SK-N-DZ (cell line): Measurements from ENCODE around the gene BTG2.

ENCODE experiments used
- DNase-seq: peaks from one replicate; pipeline ENCODE4 v3.0.0-alpha.2; 2015; ENCODE audit warnings: low spot score

The BTG2 gene

DNA sequence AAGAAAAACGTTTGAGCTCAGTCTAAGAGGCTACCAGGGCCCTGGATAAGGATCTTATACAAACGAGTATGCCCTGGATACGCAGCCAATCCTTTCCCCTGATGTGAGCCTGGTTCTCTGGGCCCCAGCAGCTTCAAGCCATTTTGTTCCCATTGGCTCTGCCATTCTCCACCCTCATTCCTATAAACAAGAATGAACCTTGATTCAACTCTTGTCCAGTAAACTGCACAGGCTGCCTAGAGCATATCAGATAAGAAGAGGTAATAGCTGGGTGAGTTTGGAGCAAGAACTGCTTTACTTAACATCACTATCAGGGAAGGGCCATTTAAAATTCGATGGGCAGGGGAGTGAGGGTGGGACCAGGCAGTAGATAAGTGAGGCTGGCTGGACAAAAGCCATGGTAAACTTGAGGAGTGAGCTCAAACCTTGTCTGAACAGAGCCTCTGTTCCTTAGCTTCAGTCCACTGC lies 11.3 kb downstream of the BTG2 start:
- peak; percentile 22 for DNase-seq

DNA sequence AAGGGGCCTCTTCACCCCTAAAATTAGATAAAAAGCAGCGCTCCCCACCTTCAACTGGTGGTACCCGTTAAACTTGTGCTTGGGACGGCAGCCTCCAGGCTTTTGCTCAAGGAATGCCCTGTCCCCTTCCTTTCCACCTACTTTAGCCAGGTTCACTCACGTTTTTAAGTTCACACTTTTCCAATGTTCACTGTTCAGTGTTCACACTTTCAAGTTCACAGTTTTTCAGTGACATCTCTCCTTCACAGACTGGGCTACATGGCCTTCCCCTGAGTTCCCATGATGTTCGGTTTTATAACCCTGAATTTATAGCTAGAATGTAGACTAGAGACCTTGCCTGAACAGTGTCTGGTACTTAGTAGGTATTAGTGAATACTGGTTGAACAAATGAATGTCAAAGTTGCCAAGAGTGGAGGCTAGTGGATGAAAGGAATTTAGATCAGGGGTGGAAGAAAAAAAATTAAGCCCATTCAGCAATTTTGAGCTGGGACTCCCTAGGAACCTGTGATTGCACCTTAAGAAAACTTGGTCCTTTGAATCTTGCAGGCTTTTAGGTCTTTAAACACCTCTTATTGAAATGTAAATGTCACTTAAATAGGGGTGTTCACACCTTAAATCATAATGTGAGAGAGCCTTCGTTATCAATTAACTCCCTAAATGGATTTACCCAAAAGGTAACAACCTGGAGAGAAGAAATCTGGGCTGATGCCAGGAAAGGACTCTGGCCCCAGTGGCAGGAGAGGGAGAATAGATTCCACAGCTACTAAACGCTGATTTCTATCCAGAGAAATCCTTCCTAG lies 12.3 kb downstream of the BTG2 start:
- no peak for DNase-seq

DNA sequence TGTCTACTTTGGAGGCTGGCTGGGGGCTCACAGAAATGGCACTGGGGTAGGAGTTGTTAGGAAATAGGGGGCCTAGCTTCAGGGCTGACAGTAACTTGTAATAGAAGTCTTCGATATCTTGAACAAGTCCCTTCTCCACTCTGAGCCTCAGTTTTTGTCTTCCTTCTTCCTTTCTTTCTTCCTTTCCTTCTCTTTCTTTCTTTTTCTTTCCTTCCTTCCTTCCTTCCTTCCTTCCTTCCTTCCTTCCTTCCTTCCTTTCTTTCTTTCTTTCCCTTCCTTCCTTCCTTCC lies 12.9 kb downstream of the BTG2 start:
- no peak for DNase-seq

DNA sequence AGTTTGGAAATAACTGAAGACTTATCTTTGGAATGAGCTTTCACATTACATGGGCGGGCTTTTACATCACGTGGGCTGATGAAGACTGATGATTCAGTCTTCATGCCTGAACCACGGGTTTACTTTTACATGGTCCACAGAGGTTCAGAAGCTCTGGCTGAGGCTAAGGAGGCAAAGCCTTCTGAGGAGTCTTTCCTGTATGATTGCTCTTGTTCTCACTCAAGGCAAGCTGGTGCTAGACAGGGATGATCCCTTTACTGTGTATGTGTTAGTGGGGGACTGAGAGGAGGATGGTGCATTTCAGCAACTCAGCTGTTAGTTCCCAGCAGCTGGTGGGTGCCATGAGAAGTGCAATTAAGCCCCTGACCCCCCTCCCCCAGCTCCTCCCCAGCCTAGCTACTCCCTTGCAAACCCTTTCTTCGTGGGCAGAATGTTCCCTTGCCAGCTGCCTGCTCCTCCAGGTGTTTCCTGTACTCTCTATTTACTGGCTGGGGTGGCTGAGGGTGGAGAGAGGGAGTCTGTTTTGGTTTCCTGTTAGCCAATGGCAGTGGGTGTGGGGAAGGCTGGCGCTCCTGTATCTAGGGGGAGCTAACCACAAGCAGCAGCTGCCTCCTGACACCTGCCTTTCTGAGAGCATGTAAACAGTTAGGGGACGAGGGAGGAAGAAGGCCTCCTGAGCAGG lies 15.4 kb downstream of the BTG2 start:
- DNase-seq, result peak; percentile 31

DNA sequence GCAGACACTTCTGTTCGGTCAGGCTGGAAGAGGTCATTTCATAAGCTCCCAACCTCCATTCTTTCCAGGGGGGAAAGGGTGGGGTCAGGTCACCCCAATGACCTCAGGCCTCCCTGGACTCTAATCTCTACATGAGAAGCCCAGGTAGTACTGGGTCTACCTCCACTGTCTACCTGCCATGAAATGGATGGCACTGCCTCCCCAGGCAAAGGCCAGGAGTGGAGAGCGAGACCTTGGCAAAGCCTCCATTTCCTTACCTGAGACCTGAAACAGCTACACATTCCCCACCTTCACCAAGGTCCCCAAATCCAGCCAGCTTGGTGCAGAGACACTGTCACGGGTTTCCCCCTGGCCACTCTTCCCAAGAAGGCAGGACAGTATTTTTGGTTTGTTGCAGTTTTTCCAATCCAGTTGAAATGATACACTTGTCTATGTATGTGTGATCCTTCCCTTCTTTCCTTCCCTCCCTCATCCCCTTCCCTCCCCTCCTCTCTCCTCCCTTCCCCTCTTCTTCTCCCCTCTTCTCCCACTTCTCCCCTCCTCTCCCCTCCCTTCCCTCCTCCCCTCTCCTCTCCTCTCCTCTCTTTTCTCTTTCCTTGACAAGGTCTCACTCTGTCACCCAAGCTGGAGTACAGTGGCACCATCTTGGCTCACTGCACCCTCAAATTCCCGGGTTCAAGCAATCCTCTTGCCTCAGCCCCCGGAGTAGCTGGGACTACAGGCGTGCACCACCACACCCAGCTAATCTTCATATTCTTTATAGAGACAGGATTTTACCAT lies 16.1 kb downstream of the BTG2 start:
- no peak for DNase-seq

DNA sequence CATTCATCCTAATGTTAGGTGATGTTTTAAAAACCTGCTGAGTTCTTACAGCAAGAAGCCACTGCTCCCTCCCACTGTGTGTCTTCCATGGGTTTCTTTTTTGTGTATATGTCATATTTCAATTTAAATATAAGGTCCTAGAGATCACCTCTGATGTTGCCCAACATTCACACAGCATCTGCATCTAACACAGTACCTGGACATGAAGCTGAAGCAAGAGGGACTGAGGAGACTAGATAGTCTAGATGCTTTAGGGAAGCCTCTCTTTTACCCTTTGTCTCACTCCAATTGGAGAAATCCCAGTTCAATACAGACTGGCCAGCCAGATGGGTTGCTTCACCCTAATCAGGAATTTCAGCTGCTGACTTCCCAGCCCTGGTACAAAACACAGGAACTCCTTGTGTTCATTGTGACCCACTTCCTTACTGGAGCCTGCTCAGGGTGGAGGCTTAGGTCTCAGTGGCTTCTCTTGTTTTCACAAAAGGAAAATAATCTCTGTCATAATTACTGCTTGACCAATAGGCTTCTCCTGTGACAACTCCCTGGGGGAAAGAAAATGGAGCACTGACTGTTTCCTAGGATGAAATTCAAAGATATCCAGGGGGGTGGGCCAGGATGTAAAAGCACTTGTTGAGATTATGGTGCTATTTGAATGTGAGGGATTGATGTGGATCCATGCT lies 17.3 kb downstream of the BTG2 start:
- no peak for DNase-seq

DNA sequence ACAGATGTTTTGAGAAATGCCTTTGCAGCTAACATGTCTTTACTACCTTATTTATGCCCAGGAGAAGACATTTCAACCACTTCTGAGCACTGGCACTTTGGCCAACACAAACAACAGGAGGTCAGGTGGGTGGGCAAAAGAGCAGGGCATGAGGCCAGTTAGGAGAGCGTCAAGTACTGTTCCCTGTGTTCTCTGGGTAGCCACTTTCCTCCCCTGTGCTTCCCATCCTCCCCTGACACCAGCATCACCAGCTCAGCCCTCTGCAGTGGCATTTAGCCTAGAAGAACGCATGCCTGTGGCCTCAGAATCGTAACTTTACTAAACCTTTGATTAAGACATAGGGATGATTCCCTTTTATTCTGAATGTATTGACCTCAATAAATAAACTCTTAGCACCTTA lies 18.3 kb downstream of the BTG2 start:
- DNase-seq, result no peak

DNA sequence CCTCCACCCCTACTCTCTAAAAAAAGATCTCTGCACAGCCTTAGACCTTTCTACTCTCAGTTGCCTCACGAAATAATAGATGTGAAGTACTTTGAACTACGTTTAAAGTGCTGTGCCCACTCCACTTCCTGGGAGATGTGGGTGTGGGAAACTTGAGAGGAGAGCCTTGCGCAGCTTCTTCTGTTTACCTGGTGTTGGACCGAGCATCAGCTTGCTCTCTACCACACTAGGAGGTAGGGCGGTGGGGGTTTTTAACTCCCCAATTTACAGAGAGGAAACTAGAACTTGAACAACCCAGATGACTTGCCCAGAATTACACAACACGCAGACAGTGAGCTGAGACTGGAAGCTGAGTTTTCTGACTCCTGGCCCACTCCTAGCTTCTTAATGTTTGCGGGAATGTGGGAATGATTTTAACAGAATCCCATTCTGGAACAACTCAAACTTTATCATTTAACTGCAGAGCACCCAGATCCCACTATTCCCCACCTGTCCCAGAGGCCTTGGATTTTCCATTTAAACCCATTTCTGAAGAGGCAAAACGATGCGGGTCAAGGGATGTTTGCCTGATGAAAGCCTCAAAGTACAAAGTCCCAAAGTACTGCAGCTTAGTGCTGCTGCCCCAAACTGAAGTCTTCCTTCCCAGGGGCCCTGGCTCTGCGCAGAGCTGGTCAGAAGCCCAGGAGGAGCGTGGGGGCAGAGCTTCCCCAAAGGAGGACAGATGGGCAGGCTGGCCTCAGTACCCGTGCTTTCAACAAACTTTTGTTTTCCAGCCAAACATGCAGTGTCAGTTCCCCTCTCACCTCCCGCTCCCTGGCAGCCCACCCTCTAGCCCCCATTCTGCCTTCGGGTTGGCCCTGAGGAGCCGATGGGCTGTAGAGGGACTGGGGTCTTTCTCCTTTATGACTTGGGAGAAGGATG lies 19.0 kb downstream of the BTG2 start:
- DNase-seq, result no peak

DNA sequence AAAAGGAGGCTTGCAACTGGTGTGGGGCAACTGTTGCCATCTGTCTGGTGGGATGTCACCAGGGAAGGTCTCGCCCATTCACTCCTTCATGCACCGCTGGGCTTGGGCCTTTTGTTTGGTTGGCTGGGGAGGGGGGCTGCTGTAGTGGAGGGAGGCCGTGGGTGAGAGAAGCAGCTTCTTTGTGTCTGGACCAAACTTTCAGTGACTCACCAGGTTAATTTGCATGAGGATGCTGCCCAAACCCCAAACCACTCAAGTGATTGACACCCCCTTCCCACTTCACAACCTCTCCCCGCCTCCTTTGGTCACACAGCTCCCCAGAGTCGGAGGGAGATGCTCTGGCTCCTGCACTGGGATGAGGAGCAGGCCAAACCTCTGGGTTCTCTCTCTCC lies 19.7 kb downstream of the BTG2 start:
- DNase-seq, result no peak

DNA sequence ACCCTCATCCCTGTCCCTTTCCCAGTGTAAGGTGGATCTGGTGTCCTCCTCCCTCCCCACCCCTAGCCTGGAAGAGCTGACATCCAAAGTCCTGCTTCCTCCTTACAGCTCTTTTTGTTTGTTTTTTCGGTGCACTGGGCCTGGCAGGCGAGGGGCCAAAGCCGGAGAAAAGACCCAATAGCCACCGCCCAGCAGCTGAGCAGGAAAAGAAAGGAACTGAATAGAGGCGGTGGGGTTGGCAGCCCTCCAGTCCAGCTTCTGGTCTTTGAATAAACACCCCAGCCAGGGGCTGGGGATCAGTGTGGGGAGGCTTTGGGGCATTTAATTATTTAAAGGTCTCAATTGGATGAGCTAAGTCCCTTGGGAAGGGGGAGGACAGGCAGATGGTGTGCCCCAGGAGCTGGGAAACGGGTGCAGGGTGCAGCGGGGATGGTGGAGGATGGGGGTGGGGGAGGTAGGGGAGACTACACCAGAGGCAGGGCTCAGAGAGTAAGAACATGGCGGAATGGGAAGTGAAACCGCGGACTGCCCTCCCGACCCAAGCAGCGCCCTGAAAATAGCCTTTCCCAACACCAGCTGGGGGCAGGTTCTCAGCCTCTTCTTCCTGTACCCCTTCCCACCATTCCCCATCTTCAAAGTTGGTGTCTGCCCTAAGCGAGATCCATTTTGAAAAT lies 20.2 kb downstream of the BTG2 start:
- no peak for DNase-seq

DNA sequence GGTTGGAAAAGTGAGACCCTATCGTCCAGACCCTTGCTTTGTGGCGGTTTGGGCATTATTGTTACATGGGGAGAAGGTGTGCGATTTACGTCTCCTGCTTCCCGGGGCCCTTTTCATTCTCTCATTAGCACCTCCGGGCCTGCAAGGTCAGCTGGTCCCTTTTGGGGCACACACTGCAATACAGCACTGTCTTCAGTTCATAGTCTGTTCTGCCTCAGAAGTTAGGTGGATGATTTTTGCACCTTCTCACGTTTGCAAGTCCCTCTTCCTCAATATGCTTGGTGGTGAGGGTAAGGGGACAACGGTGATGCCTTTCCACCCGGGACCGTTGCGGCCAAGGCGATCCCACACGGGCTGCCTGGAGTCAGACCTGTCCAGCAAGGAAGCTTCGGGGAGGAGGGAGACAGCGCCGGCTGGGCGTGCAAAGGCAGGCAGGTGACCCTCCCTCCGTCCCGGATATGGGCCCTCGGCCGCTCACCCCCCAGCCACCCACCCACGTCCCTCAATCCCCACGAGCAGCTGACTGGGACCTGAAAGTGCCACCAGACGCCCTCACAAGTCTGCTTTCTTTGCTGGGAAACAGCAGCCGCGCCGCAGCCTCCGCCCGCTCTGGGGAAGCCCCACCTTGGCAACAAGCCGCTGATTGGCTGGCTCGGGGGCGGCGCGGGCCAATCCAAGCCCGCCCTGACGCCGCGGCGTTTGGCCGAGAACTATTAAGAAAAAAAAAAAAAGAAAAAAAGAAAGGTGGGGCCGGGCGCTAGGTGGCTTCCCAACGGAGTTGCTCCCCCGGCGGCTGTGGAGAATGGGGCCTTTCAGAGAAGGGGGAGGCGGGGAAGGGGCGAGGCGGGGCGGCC lies 21.7 kb downstream of the BTG2 start:
- DNase-seq, result peak; percentile 92

DNA sequence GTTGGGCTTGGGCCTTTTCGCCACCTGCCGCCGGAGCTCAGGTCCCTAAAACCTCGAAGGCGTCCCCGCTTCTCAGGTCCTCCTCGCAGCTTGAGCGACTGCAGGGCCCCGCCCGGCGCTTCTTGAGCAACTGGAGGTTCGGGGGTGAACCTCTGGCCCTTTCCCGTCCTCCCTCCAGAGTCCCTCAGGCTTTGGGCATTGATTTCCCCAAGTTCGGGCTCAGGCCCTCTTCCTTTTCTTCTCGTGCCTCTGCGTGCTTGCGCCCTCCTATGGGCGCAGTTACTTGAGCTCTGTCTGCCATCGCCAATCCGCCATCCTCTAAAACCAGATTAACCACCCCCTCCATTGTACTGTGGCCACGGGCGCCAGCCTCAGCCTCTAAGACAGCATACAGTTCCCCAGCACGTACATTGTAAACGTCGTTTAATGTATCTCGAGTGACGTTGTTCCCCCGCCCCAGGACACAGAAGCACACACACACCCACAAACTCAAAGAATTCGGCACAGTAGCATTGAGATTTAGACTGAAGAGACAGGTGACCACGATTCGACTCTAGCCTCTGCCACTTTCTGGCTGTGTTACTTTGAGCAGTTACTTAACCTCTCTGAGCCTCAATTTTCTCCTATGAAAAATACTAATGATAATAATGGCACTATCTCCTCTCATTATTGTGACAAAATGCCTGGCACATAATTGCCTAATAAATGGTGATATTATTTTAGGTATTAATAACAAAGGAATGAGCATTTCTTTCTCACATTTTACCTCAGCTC lies 22.6 kb downstream of the BTG2 start:
- peak; percentile 80 for DNase-seq

DNA sequence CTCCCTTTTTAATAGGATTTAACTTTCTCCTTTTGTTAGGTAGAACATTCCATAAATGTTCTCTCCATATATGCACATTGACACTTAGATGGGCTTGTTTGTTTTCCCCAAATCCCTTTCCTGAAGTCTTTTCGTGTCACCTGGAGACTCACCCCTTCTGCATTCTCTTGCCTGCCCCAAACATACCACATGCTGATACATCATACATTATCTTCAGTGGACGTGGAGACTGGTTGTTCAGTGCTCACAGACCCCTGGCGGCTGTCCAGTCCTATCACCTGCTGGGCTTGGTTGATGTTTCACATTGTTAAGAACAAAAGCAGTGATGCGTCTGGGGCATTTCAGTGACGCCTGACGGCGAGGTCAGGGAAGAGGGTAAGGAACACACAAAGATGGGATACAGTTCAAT lies 23.4 kb downstream of the BTG2 start:
- DNase-seq, result peak; percentile 75

DNA sequence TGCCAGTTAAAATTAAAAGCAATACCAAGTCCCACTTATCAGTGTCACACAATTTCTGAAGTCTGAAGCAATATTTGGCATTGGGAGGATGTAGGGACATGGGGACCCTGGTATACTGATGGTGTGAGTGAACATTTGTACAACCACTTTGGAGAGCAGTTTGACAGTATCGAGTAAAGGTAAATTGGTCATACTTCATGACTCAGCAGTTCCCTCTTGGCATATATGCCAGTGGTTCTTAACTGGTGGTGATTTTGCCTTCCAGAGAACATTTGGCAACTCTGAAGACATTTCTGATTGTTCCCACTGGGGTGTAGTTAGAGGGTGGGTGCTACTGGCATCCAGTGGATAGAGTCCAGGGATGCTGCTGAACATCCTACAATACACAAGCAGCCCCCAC lies 25.9 kb downstream of the BTG2 start:
- DNase-seq, result no peak

DNA sequence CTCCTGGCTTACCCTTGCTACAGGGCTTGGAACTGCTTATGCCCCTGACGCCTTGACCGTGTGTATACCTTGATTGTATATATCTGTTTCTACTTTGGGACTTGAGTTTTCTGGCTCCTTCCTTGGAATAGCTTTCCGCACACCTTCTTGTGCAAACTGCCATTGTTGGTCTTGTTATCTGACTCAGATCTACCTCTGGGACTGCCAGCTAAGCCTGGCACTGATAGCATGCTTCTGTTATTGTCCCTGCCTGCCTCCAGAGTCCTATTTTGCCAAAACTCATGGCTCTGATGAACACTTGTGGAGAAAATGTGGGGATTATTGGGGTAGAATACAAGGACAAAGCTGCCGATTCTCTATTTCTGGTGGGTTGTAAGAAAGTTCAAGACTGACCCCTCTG lies 30.2 kb downstream of the BTG2 start:
- no peak for DNase-seq

DNA sequence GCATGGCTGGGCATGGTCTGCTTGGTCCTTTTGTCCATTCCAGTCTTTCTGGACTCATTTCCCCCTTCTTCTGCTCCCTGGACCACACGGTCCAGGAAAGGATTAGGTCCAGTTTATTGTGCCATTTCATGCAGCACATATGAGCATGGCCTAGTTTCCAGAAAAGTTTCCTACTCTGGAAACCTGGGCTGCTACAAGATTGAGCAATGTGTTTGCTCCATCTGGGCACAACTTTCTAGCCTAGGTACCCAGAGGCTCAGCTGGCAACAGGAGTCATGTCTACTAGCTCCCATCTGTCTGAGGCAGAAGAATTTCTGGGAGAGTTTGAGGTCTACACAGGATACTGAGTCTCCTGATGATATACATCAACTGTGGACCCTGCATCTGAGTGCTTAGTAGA lies 30.8 kb downstream of the BTG2 start:
- DNase-seq, result no peak

DNA sequence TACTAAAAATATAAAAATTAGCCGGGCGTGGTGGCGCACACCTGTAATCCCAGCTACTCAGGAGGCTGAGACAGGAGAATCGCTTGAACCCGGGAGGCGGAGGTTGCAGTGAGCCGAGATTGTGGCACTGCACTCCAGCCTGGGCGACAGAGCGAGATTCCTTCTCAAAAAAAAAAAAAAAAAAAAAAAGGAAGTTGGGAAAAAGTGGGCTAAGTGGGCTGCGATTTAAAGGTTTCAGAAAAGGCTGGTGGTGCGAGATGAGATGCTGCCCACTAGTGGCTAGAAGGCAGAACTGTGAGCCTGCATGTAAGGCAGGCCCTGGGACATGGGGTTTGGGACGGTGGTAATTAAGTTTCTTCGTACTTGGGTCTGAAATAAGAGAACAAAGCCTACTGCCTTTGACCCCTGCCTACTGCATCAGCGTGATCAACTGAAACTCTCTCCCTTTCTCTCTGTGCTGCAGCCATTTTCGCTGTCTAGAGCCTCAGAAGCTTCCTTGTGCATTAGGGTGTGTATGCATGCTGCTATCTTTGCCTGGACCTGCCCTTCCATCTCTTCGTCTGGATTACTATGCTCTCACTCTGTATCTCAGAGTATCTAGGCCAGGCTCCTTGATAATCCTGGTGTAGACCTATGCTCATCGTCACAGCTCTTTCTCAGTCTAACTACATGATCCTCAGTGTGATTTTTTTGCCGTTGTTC lies 33.2 kb downstream of the BTG2 start:
- DNase-seq, result peak; percentile 64
